Stimulated activated CD8-positive, alpha-beta memory T cell treated with anti-CD3 and anti-CD28 coated beads, Interleukin-12 subunit alpha, Interleukin-12 subunit beta, amount 100 ng/mL, for 4 hours (primary cell): ENCODE data around the gene FNDC1.

Source experiments
- DNase-seq: peaks from one replicate; pipeline ENCODE4 v3.0.0-alpha.2; 2020; ENCODE audit warnings: low read depth

Gene FNDC1

DNA sequence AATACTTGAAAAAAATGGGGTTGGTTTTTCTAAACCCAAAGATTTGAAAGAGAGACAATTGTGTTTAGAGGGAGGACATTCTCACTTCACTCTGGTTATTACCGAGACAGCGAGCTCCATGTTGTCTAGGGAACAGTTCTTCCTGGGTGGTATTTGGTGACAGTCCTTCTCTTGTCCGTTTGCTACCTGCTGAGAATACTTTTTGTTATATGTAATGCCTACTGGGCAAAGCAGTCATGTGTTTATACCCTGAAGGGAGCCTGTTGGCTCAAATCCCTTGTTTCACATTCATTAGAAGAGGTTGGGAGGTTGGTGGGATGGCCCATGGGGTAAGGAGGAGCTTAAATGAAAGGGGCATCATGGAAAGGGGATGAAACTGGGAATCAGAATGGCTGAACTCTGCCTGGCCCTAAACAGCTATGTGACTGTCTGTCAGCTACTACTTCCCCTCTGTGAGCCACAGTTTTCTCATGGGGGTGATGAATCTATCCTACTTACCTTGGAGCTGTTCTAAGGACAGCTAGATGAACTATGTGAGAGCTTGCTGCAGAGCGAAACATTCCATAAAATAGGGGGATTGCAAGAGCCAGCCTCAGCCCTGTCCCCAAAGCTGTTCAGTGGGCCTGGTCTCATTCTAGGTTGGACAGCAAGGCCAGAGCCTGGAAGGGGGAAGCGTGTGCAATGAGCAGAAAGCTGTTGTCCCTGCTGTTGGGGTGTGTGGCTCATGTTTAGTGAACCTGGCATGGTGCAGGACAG lies 43.5 kb downstream of the FNDC1 start:
- no peak for DNase-seq

DNA sequence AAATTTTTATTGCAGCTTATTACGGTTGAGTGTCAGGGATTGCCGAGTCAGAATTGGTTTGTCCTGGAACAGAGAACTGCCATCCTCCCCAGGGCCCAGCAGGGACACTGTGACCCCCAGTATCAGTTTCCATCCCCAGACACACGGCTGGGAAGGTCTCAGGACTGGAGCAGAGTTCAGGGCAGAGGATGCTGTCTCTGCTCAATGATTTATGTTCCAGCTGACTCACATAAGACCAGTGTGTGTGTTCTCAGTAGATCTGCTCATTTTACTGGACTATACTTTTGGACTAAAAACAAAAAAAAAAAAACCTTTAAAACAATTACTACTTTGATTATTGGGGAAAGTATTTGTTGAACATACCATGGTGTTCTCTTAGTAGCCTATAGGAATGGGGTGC lies 44.2 kb downstream of the FNDC1 start:
- no peak for DNase-seq

DNA sequence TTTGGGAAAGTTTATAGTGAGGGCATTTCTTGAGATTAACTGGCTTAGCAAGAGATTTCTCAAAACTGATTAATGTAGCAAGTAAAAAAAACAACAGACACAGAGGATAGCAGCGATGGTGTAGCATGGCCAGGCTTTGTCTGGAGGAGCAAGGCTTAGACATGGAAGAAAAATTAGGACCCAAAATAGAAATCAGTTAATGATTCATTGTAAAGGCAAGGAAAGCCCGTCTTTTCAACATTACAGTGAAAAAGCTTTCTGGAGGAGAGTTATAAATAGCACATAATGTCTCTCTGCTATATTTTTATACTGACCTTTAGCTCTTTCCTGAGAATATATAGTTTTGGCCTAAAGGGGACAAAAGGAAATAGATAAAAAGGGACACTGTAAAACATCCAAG lies 45.1 kb downstream of the FNDC1 start:
- no peak for DNase-seq

DNA sequence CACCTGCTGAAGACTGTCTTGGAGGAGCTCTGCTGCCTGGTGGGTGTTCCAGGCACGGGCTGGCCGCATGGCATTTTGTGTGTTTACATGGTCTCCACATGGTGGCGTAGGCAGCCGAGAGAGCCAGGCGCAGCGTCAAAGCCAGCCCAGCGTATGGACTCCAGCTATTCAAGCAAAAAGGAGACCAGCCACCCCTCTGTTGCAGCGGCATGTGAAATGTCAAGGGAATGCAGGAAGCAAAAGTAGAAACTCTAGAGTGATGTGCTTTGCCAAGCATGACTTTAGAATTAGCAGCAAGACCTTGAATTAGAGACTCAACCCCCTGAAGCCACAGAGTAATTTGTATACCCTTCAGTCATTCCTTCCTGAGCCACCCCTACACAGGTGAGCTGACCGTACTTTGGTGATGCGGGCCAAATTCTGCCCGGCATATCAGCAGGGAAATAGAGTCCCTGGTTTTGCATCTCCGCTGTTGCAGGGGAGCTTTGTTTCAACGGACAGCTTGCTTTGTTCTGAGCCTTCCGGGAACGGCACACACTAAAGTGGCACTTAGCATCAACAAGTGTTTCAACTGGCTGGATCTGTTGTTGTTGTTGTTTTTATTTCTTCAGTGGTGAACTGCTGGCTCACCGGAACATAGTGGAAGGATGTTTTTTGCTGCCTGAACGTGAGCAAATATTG lies 48.5 kb downstream of the FNDC1 start:
- DNase-seq = no peak

DNA sequence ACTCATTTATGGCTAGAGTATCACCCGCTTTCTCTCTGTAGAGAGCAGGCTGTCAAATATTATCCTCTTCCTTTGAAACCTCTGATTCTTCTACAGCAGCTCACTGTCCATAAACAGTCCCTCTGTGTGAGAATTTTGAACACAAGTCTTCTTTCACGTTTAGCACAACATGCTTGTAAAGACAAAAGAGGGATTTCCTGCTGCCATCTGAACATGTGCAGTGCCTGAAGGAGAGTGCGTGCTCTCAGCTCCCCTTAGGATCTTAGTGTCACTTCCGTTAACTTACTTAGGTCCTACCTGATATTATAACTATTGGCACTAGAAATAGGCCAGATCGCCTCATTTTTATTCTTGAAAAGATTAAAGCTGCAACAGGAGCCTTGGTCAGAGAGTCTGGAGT lies 50.9 kb downstream of the FNDC1 start:
- no peak for DNase-seq

GRCh38 chr6:159221486-159222170 lies 52.4 kb downstream of the FNDC1 start:
- DNase-seq = no peak

DNA sequence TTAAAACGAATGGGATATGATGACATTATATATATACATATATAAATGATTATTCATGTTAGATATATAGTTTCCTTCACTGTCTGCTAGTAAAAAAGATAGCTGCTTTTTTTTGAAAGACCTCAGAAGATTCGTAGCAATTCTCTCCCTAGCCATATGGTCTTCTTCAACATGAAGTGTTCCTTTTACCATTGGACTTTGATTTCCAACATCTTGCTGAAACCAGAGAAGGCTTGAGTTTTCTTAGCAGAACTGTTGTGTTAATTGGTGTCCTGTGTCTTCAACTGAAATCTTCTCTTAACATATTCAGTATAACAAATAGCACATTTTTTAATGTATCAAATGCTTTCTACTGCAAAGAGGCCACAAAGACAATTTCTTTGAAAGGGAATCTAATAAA lies 55.3 kb downstream of the FNDC1 start:
- DNase-seq = no peak

DNA sequence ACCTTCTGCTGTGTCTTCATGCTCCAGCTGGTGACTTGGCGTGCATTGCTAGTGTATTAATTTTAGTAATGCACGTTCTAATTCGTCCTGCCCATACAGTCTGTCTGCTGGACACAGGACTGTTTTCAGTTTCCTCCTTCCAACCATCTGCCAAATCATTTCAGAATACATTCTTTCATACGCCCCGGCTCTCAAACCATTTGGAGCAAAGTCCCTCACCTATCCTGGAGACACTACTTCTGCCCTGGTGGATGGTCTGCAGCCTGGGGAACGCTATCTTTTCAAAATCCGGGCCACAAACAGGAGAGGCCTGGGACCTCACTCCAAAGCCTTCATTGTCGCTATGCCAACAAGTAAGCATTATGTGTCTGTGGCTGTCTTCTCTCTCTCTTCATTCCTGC lies 60.5 kb downstream of the FNDC1 start:
- DNase-seq = no peak

- no peak for DNase-seq
These were observed 63.0 kb downstream of the FNDC1 start for GRCh38 chr6:159232106-159232645.

- no peak for DNase-seq
These were observed 63.6 kb downstream of the FNDC1 start for GRCh38 chr6:159232751-159233150.

DNA sequence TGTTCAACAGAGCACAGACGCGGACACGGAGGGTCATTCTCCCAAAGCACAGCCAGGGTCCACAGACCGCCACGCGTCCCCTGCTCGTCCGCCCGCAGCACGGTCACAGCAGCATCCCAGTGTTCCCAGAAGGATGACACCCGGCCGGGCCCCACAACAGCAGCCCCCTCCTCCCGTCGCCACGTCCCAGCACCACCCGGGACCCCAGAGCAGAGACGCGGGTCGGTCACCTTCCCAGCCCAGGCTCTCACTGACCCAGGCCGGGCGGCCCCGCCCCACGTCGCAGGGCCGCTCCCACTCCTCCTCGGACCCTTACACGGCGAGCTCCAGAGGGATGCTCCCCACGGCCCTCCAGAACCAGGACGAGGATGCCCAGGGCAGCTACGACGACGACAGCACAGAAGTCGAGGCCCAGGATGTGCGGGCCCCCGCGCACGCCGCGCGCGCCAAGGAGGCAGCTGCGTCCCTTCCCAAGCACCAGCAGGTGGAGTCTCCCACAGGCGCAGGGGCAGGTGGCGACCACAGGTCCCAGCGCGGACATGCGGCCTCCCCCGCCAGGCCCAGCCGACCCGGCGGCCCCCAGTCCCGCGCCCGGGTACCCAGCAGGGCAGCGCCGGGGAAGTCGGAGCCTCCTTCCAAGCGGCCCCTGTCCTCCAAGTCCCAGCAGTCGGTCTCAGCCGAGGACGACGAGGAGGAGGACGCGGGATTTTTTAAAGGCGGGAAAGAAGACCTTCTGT lies 64.3 kb downstream of the FNDC1 start:
- no peak for DNase-seq

DNA sequence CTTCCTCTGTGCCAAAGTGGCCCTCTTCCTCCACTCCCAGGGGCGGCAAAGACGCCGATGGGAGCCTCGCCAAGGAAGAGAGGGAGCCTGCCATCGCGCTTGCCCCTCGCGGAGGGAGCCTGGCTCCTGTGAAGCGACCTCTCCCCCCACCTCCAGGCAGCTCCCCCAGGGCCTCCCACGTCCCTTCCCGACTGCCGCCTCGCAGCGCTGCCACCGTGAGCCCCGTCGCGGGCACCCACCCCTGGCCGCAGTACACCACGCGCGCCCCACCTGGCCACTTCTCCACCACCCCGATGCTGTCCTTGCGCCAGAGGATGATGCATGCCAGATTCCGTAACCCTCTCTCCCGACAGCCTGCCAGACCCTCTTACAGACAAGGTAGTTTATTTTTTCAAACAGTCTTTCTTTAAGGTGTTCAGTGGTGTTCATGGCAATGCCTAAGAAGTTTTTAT lies 64.9 kb downstream of the FNDC1 start:
- DNase-seq = no peak

- no peak for DNase-seq
These were observed 69.8 kb downstream of the FNDC1 start for GRCh38 chr6:159238920-159239558.

GRCh38 chr6:159249128-159249527 lies 79.9 kb downstream of the FNDC1 start:
- no peak for DNase-seq

DNA sequence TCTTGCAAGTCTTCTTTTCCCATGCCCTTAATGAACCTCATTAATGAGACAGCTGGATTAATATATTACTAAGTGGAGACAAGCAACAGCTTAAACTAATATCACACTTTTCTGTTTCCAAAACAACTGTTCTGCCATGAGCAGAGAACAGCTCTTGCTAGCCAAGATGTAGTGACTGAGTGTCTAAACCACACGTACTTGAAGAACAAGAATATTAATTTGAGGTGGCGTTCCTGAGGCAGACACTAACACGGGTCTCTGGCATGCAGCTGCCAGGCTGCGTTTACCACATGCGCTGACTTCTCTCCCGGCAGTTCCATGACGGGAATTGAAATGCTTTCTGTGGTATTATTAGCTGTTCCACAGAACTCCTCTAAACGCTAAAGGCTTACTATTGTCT lies 80.6 kb downstream of the FNDC1 start:
- no peak for DNase-seq

GRCh38 chr6:159250633-159251032 lies 81.4 kb downstream of the FNDC1 start:
- no peak for DNase-seq

DNA sequence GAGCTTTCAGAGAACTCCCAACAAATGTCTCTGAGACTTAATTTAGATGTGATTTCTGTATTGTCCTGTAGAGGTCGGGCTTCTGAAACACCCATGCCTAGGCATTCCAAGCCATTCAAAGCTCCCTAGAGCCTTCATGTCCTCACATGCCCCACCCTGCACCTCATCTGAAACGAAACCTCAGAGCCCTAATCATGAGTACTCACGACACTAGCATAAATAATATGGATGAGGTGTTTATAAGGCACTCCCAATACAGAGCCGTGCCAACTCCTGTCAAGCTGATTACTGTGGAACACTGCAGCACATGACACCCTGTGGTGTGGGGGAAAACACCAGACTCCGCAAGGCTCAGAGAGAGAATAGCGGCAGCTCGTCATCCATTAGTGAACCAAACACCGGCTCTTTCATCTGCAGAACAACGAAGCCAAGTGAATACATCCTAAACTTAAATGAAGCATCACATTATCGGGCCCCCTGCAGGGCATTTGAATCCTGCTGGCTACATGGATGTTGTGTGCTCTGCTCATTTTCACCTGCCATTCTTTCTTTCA lies 83.8 kb downstream of the FNDC1 start:
- DNase-seq = no peak

GRCh38 chr6:159254186-159254585 lies 85.0 kb downstream of the FNDC1 start:
- DNase-seq = no peak

GRCh38 chr6:159255434-159255951 lies 86.3 kb downstream of the FNDC1 start:
- no peak for DNase-seq

DNA sequence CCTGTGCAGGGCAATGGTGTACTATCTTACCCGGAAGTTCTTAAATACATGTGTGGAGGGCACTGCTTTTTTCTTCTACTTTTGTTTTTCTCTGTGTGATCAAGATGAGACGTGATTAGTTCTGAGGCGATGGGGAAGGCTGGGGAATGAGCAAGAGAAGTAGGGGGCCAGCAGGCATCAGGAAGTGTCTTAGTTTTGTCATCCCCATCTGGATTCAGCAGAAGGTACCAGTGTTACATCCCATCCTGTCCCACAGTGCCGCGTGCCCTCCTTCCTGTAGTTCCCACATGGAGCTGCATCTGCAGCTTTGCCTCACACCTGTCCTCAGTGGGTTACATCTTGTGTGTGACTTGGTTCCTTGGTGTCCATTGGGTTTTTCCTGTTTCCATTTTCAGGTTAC lies 86.9 kb downstream of the FNDC1 start:
- DNase-seq = no peak

GRCh38 chr6:159257846-159258245 lies 88.6 kb downstream of the FNDC1 start:
- DNase-seq = no peak
